ENCODE data around the gene USP47.
A peak's percentile ranks its signal among the peaks of the same experiment; 100 is the strongest.

USP47 gene

GRCh38 chr11:12005061-12005460 lies 163.3 kb downstream of the USP47 start:
- no peak for DNase-seq (ENCODE audit: low spot score)

GRCh38 chr11:12005476-12005875 lies 163.7 kb downstream of the USP47 start:
- DNase-seq (ENCODE audit: low spot score) = no peak

- no peak for DNase-seq (ENCODE audit: low spot score)
These were observed 164.9 kb downstream of the USP47 start for GRCh38 chr11:12006552-12007229.

- no peak for DNase-seq (ENCODE audit: low spot score)
These were observed 165.4 kb downstream of the USP47 start for GRCh38 chr11:12007230-12007593.

- DNase-seq (ENCODE audit: low spot score) = peak; percentile 56
These were observed 166.3 kb downstream of the USP47 start, which contains the start of gene DKK3 for GRCh38 chr11:12007769-12008737. DKK3 (minus strand) TSS chr11:12008626; CDS start chr11:12008582, 44 bp downstream.
